Fibroblast of skin of scalp (primary cell): ENCODE measurements around the gene IQGAP2.
"Not testable (repeated sequence)": the region's sequence is repeated elsewhere in the genome, so short reads cannot be mapped to it uniquely, and the experiment has no call there.

Experiments
- DNase-seq: peaks from one replicate; pipeline ENCODE4 v3.0.0-alpha.2; 2013

IQGAP2 gene

GRCh38 chr5:76723906-76724305 is 320.8 kb downstream of the IQGAP2 start:
- no peak for DNase-seq

- peak; percentile 75 for DNase-seq
Measured at GRCh38 chr5:76724871-76725270, 321.8 kb downstream of the IQGAP2 start.

- DNase-seq, result no peak
Measured at GRCh38 chr5:76728965-76729364, 325.9 kb downstream of the IQGAP2 start.

- no peak for DNase-seq
Measured at GRCh38 chr5:76729373-76730290, 326.5 kb downstream of the IQGAP2 start.

GRCh38 chr5:76732405-76733048 is 329.4 kb downstream of the IQGAP2 start:
- no peak for DNase-seq

GRCh38 chr5:76733049-76733417 is 329.9 kb downstream of the IQGAP2 start:
- DNase-seq, result no peak

- DNase-seq, result no peak
Measured at GRCh38 chr5:76735762-76736545, 332.9 kb downstream of the IQGAP2 start.

- no peak for DNase-seq
Measured at GRCh38 chr5:76736679-76737556, 333.8 kb downstream of the IQGAP2 start.

- no peak for DNase-seq
Measured at GRCh38 chr5:76737846-76738245, 334.8 kb downstream of the IQGAP2 start.

GRCh38 chr5:76741506-76741905 is 338.4 kb downstream of the IQGAP2 start:
- not testable (repeated sequence) for DNase-seq

GRCh38 chr5:76742583-76742982 is 339.5 kb downstream of the IQGAP2 start:
- peak; percentile 27 for DNase-seq

- no peak for DNase-seq
Measured at GRCh38 chr5:76744632-76745031, 341.5 kb downstream of the IQGAP2 start.

- no peak for DNase-seq
Measured at GRCh38 chr5:76745670-76746069, 342.6 kb downstream of the IQGAP2 start.

- no peak for DNase-seq
Measured at GRCh38 chr5:76746677-76747076, 343.6 kb downstream of the IQGAP2 start.

GRCh38 chr5:76747706-76748105 is 344.6 kb downstream of the IQGAP2 start:
- DNase-seq, result no peak

- DNase-seq, result no peak
Measured at GRCh38 chr5:76751291-76751690, 348.2 kb downstream of the IQGAP2 start.

GRCh38 chr5:76754668-76755078 is 351.6 kb downstream of the IQGAP2 start:
- no peak for DNase-seq

GRCh38 chr5:76755779-76756637 is 352.9 kb downstream of the IQGAP2 start:
- no peak for DNase-seq

- DNase-seq, result no peak
Measured at GRCh38 chr5:76757049-76757448, 354.0 kb downstream of the IQGAP2 start.
